HCT116 (cell line): ENCODE results near the gene PEX26. TPM values are rescaled to one million over a fixed set of nuclear protein-coding genes. Genes with fewer than 3 reads are reported as not detected.

ENCODE experiments used
- ATAC-seq: fragments of 200-7000 bp; cut with Tn5 transposase; 2 replicates; pipeline ENCODE4 v1.9.1; 2020; ENCODE audit warnings: mild to moderate bottlenecking, moderate library complexity
- BruUV-seq: library from RNA; stranded (reverse); fragments of 400-500 nt; replicated peaks from 2 replicates; lab custom pipeline; 2021; lab: Mats Ljungman, UMichigan
- CTCF ChIA-PET: fragments of 300-600 bp; sonication (Branson Sonifier 250); formaldehyde crosslinking; loops from one replicate; lab custom pipeline; 2021; ENCODE audit warnings: antibody characterized with exemption; lab: Charles Lee
- POLR2A ChIA-PET: fragments of 300-600, 350-600 bp; sonication (Branson Sonifier 250); formaldehyde crosslinking; loops from one replicate; lab custom pipeline; 2021; ENCODE audit warnings: antibody characterized with exemption; lab: Charles Lee
- RAD21 ChIA-PET, 2 experiments: fragments of 300-600 bp; sonication (Branson Sonifier 250); formaldehyde crosslinking; loops; one replicate each; lab custom pipeline; 2023; ENCODE audit warnings: low total read pairs in 2 of 2; ENCODE audit not compliant: uncharacterized antibody in 2 of 2, unreplicated experiment in 2 of 2, low non-redundant PET in 1 of 2; lab: Charles Lee
- DNase-seq: peaks from one replicate; pipeline ENCODE4 v3.0.0-alpha.2; 2010; ENCODE audit warnings: low read depth, low spot score
- H2AFZ ChIP-seq: fragments of 200-600 bp; shearing (Covaris generic), sonication (generic); 2 replicates; pipeline ENCODE4 v1.6.1; 2017; ENCODE audit warnings: low read depth, mixed run types, mixed read lengths, antibody characterized with exemption, low read length; ENCODE audit not compliant: poor library complexity, severe bottlenecking
- H3K27ac ChIP-seq: 2 replicates; pipeline ENCODE4 v1.5.1; 2012; ENCODE audit warnings: low read depth, low read length
- H3K27me3 ChIP-seq: fragments of 200-600 bp; sonication (generic); 2 replicates; pipeline ENCODE4 v1.6.1; 2016; ENCODE audit warnings: mixed run types, low read length, mixed read lengths; ENCODE audit not compliant: insufficient read depth
- H3K36me3 ChIP-seq, 2 experiments: fragments of 200-500 bp in 1 of 2; fragments of 200-600 bp in 1 of 2; sonication (Bioruptor generic) in 1 of 2; sonication (generic) in 1 of 2; 2 replicates each; pipeline versions ENCODE4 v1.5.1 to v1.6.1; 2014 to 2016; ENCODE audit warnings: low read length in 2 of 2, inconsistent platforms in 1 of 2, mixed read lengths in 1 of 2, mixed run types in 1 of 2; ENCODE audit not compliant: insufficient read depth in 2 of 2, control insufficient read depth in 1 of 2
- H3K4me1 ChIP-seq, 2 experiments: fragments of 200-600 bp in 1 of 2; sonication (generic) in 1 of 2; 2 replicates each; pipeline versions ENCODE4 v1.5.1 to v1.6.1; 2012 to 2017; ENCODE audit warnings: low read length in 2 of 2, inconsistent platforms in 1 of 2, mild to moderate bottlenecking in 1 of 2, mixed read lengths in 1 of 2, mixed run types in 1 of 2, moderate library complexity in 1 of 2; ENCODE audit not compliant: insufficient read depth in 2 of 2, control insufficient read depth in 1 of 2
- H3K4me2 ChIP-seq: fragments of 200-600 bp; sonication (generic); 2 replicates; pipeline ENCODE4 v1.6.1; 2017; ENCODE audit warnings: mixed run types, low read length, mixed read lengths
- H3K4me3 ChIP-seq, 2 experiments: fragments of 200-600 bp in 1 of 2; sonication (generic) in 1 of 2; replicated peaks in 1 of 2; 2 replicates each; pipeline ENCODE4 v1.5.1; 2011 to 2016; ENCODE audit warnings: low read length in 2 of 2, control low read depth in 1 of 2, low read depth in 1 of 2, mild to moderate bottlenecking in 1 of 2, mixed read lengths in 1 of 2, mixed run types in 1 of 2
- H3K79me2 ChIP-seq: fragments of 200-600 bp; sonication (generic); 2 replicates; pipeline ENCODE4 v1.6.1; 2017; ENCODE audit warnings: mild to moderate bottlenecking, mixed run types, low read length, moderate library complexity, mixed read lengths; ENCODE audit not compliant: insufficient read depth
- H3K9ac ChIP-seq: fragments of 200-600 bp; sonication (generic); 2 replicates; pipeline ENCODE4 v1.6.1; 2016; ENCODE audit warnings: low read length, mixed read lengths
- H3K9me2 ChIP-seq: fragments of 200-600 bp; sonication (generic), shearing (Covaris generic); 2 replicates; pipeline ENCODE4 v1.6.1; 2017; ENCODE audit warnings: mixed run types, mild to moderate bottlenecking, moderate library complexity; ENCODE audit not compliant: insufficient read depth
- H3K9me3 ChIP-seq, 2 experiments: fragments of 200-500 bp in 1 of 2; fragments of 200-600 bp in 1 of 2; sonication (Bioruptor generic) in 1 of 2; sonication (generic) in 1 of 2; 2 replicates each; pipeline ENCODE4 v1.6.1; 2014 to 2017; ENCODE audit warnings: low read length in 2 of 2, mixed read lengths in 2 of 2, inconsistent platforms in 1 of 2, low read depth in 1 of 2, mild to moderate bottlenecking in 1 of 2, mixed run types in 1 of 2, moderate library complexity in 1 of 2; ENCODE audit not compliant: control insufficient read depth in 1 of 2, insufficient read depth in 1 of 2
- H4K20me1 ChIP-seq: fragments of 200-600 bp; sonication (generic), shearing (Covaris generic); 2 replicates; pipeline ENCODE4 v1.6.1; 2017; ENCODE audit warnings: mixed run types, mild to moderate bottlenecking, moderate library complexity; ENCODE audit not compliant: insufficient read depth
- CBX3 ChIP-seq: IDR thresholded peaks from 2 replicates; pipeline ENCODE4 v1.6.1; 2012; ENCODE audit warnings: low read depth
- EGR1 ChIP-seq: IDR thresholded peaks from 2 replicates; pipeline ENCODE4 v1.6.1; 2012; ENCODE audit warnings: low read depth
- ELF1 ChIP-seq: IDR thresholded peaks from 2 replicates; pipeline ENCODE4 v1.6.1; 2012; ENCODE audit warnings: low read depth, borderline replicate concordance
- EZH2 ChIP-seq: fragments of 200-600 bp; sonication (generic); IDR thresholded peaks from 2 replicates; pipeline ENCODE4 v1.6.1; 2017; ENCODE audit warnings: antibody characterized with exemption, mixed run types
- EZH2phosphoT487 ChIP-seq: fragments of 200-600 bp; IDR thresholded peaks from 2 replicates; pipeline ENCODE4 v1.6.1; 2018; ENCODE audit warnings: antibody characterized with exemption, borderline replicate concordance
- FOSL1 ChIP-seq: IDR thresholded peaks from 2 replicates; pipeline ENCODE4 v1.6.1; 2012; ENCODE audit warnings: low read depth
- JUND ChIP-seq: IDR thresholded peaks from 2 replicates; pipeline ENCODE4 v1.6.1; 2012
- POLR2A ChIP-seq: IDR thresholded peaks from 2 replicates; pipeline ENCODE4 v1.7.0; 2011; ENCODE audit warnings: borderline replicate concordance; ENCODE audit not compliant: insufficient read depth, insufficient read length; ENCODE audit errors: extremely low read depth
- POLR2AphosphoS5 ChIP-seq: IDR thresholded peaks from 2 replicates; pipeline ENCODE4 v1.6.1; 2011; ENCODE audit warnings: mild to moderate bottlenecking, low read depth, low read length, moderate library complexity
- RAD21 ChIP-seq: IDR thresholded peaks from 2 replicates; pipeline ENCODE4 v1.6.1; 2012; ENCODE audit warnings: low read depth, mild to moderate bottlenecking
- SIN3A ChIP-seq: IDR thresholded peaks from 2 replicates; pipeline ENCODE4 v1.6.1; 2012; ENCODE audit warnings: low read depth
- SRF ChIP-seq: IDR thresholded peaks from 2 replicates; pipeline ENCODE4 v1.6.1; 2012; ENCODE audit warnings: low read depth
- TCF7L2 ChIP-seq: IDR thresholded peaks from 2 replicates; pipeline ENCODE4 v1.7.0; 2011; ENCODE audit warnings: borderline replicate concordance, inconsistent platforms; ENCODE audit not compliant: insufficient read depth, insufficient read length; ENCODE audit errors: extremely low read depth
- YY1 ChIP-seq: IDR thresholded peaks from 2 replicates; pipeline ENCODE4 v1.6.1; 2011; ENCODE audit warnings: low read length, low read depth, moderate library complexity, mild to moderate bottlenecking; ENCODE audit not compliant: insufficient replicate concordance; ENCODE audit errors: extremely low read depth
- ZFX ChIP-seq: fragments of 450-650 bp; IDR thresholded peaks from 2 replicates; pipeline ENCODE4 v1.6.1; 2017
- ZNF274 ChIP-seq: fragments of 200-500 bp; sonication (Bioruptor generic); IDR thresholded peaks from 2 replicates; pipeline ENCODE4 v1.6.1; 2014; ENCODE audit warnings: mild to moderate bottlenecking, low read depth, low read length, inconsistent platforms
- intact Hi-C: fragments of 100-400 bp; cut with micrococcal nuclease; formaldehyde crosslinking; loops from 2 replicates; pipeline ENCODE4 v1.10.0; 2022
- total RNA-seq: library from RNA; stranded (reverse); gene quantifications from one replicate; pipeline ENCODE4 v1.2.1, GENCODE V29; 2021; ENCODE audit not compliant: unreplicated experiment
- TF ChIP-seq, protein P1 (sequence below): IDR thresholded peaks from 2 replicates; pipeline ENCODE4 v1.6.1; 2012
- TF ChIP-seq, protein P2 (sequence below): IDR thresholded peaks from 2 replicates; pipeline ENCODE4 v1.6.1; 2012
- TF ChIP-seq, protein P3 (sequence below): IDR thresholded peaks from 2 replicates; pipeline ENCODE4 v1.6.1; 2011; ENCODE audit warnings: mild to moderate bottlenecking, low read length, moderate library complexity; ENCODE audit not compliant: insufficient replicate concordance; ENCODE audit errors: extremely low read depth

PEX26 gene
- total RNA-seq, 1 experiment from 2014 or later, result 26.4 TPM

DNA sequence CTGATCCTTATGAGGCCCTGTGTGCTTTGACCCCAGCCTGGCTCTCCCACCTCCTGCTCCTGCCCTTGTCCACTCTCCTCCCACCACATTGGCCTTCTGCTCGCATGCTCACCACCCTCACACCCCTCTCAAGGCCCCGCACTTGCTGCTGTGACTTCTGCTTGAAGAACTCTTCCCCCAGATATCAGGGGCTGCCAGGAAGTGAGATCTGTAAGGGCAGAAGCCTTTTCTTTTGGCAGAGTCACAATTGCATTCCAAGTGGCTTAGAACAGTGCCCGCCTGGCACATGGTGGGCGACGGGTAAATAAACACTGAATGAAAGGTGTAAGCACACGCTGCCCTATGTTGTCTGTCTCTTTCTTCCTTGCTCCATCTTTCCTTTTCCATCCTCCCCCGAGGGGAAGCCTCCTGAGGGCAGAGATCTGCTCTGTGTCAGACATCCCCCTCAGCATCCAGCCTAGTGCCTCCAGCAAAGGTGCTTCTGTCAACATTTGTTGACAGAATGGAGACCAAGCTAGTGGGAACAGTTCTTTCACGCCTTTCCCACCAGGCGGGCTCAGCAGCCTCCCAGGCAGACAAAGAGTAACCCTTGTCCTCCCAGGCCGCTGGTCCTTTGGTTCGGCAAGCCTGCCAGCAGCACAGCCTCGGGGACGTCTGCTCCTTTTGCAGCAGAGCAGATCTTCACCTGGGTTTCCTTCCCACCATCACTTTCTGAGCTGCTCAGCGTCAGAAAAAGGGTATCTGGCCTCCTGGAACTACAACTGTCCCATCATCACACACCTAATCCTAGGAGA, 10.0 kb upstream of the PEX26 start:
- no peak for DNase-seq
- intact Hi-C loops, result no loop called here
- H4K20me1 ChIP-seq, result no peaks in the 10 kb centered on the region
- no peak overlapping the region for H2AFZ ChIP-seq
- H3K27ac ChIP-seq, result no peak overlapping the region
- no peak overlapping the region for H3K4me2 ChIP-seq
- RAD21 ChIA-PET, result no interaction called here
- TF ChIP-seq ELF1, result no peak
- TF ChIP-seq POLR2A, result no peak
- TF ChIP-seq, protein P1, sequence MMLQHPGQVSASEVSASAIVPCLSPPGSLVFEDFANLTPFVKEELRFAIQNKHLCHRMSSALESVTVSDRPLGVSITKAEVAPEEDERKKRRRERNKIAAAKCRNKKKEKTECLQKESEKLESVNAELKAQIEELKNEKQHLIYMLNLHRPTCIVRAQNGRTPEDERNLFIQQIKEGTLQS, result no peak
- TF ChIP-seq TCF7L2, result no peak
- TF ChIP-seq EGR1, result no peak
- no peak for TF ChIP-seq JUND
- no peak for TF ChIP-seq ZNF274
- no peak overlapping the region for H3K4me3 ChIP-seq
- no TSS peak for BruUV-seq
- no peaks in the 10 kb centered on the region for H3K9me2 ChIP-seq
- H3K4me1 ChIP-seq, result no peaks in the 10 kb centered on the region
- no peak for ATAC-seq
- H3K9ac ChIP-seq, result no peak overlapping the region
- CTCF ChIA-PET, result no interaction called here
- no peaks in the 10 kb centered on the region; the same call in 1 of the 2 replicates for H3K27me3 ChIP-seq
- POLR2A ChIA-PET, result no interaction called here
- H3K36me3 ChIP-seq, result no peaks in the 10 kb centered on the region
- H3K9me3 ChIP-seq, result no peaks in the 10 kb centered on the region
- H3K79me2 ChIP-seq, result no peaks in the 10 kb centered on the region

DNA sequence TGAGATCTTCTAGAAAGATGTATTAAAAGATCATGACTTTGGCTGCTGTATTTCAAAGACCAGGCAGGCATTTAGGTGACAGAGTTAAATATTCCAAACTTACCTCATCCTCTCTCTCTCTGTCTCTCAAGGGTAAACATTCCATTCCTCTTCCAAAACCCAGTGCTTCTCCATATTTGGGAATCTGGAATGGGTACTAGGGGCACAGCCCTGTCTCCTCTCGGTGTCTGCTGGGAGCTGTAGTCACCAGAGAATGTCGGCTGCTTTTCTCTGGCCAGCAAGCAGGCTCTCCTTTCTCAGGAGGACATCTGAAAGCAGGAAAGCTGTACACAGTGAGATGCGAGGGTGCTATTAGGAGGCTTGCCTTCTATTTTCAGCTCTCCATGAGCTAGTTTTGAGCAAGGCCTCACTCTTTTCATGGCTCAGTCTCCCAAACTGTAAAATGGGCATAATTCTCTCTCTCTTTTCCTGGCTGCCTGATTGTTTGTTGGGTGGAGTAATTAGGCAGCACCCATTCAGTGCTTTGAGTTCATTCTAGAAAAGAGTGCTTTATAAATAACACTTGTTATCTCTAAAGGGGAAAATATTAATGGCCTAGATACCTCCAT, 9.3 kb upstream of the PEX26 start:
- Histone ChIP-seq H4K20me1 (no peaks in the 10 kb centered on the region), H3K79me2 (no peaks in the 10 kb centered on the region), H3K4me2 (no peak overlapping the region), H3K36me3 (no peaks in the 10 kb centered on the region), H3K4me1 (no peaks in the 10 kb centered on the region), H3K9ac (no peak overlapping the region), H3K27me3 (no peaks in the 10 kb centered on the region; the same call in 1 of the 2 replicates), H2AFZ (no peak overlapping the region), H3K9me2 (no peaks in the 10 kb centered on the region), H3K4me3 (no peak overlapping the region), H3K9me3 (no peaks in the 10 kb centered on the region), H3K27ac (no peak overlapping the region)
- no TSS peak for BruUV-seq
- no peak for DNase-seq
- ATAC-seq, result no peak
- ChIA-PET POLR2A (no interaction called here), RAD21 (no interaction called here), CTCF (no interaction called here)
- TF ChIP-seq SRF, result no peak
- TF ChIP-seq SIN3A, result no peak
- no peak for TF ChIP-seq ZFX
- no peak for TF ChIP-seq RAD21
- no peak for TF ChIP-seq YY1
- TF ChIP-seq EGR1, result no peak
- TF ChIP-seq EZH2, result no peak
- no peak for TF ChIP-seq FOSL1
- TF ChIP-seq CBX3, result no peak
- TF ChIP-seq POLR2AphosphoS5, result no peak
- TF ChIP-seq, protein P2, sequence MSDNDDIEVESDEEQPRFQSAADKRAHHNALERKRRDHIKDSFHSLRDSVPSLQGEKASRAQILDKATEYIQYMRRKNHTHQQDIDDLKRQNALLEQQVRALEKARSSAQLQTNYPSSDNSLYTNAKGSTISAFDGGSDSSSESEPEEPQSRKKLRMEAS, result no peak
- TF ChIP-seq ELF1, result no peak
- TF ChIP-seq, protein P3, sequence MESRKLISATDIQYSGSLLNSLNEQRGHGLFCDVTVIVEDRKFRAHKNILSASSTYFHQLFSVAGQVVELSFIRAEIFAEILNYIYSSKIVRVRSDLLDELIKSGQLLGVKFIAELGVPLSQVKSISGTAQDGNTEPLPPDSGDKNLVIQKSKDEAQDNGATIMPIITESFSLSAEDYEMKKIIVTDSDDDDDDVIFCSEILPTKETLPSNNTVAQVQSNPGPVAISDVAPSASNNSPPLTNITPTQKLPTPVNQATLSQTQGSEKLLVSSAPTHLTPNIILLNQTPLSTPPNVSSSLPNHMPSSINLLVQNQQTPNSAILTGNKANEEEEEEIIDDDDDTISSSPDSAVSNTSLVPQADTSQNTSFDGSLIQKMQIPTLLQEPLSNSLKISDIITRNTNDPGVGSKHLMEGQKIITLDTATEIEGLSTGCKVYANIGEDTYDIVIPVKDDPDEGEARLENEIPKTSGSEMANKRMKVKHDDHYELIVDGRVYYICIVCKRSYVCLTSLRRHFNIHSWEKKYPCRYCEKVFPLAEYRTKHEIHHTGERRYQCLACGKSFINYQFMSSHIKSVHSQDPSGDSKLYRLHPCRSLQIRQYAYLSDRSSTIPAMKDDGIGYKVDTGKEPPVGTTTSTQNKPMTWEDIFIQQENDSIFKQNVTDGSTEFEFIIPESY, result no peak
- TF ChIP-seq ZNF274, result no peak
- TF ChIP-seq EZH2phosphoT487, result no peak
- intact Hi-C loops, result no loop called here
